GM10266 (cell line): Measurements from ENCODE around the gene YDJC.

ENCODE experiments used
- DNase-seq: peaks from one replicate; pipeline ENCODE4 v3.0.0; 2012; ENCODE audit errors: extremely low spot score
- TF ChIP-seq, protein P1 (sequence below): IDR thresholded peaks from 2 replicates; pipeline ENCODE4 v1.5.1; 2012; ENCODE audit warnings: mild to moderate bottlenecking, low read depth; ENCODE audit not compliant: control insufficient read depth, insufficient read depth; ENCODE audit errors: missing control alignments

Gene YDJC

GRCh38 chr22:21659864-21660525, 30.2 kb upstream of the YDJC start:
- DNase-seq, result no peak
- TF ChIP-seq, protein P1, sequence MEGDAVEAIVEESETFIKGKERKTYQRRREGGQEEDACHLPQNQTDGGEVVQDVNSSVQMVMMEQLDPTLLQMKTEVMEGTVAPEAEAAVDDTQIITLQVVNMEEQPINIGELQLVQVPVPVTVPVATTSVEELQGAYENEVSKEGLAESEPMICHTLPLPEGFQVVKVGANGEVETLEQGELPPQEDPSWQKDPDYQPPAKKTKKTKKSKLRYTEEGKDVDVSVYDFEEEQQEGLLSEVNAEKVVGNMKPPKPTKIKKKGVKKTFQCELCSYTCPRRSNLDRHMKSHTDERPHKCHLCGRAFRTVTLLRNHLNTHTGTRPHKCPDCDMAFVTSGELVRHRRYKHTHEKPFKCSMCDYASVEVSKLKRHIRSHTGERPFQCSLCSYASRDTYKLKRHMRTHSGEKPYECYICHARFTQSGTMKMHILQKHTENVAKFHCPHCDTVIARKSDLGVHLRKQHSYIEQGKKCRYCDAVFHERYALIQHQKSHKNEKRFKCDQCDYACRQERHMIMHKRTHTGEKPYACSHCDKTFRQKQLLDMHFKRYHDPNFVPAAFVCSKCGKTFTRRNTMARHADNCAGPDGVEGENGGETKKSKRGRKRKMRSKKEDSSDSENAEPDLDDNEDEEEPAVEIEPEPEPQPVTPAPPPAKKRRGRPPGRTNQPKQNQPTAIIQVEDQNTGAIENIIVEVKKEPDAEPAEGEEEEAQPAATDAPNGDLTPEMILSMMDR, result no peak

DNA sequence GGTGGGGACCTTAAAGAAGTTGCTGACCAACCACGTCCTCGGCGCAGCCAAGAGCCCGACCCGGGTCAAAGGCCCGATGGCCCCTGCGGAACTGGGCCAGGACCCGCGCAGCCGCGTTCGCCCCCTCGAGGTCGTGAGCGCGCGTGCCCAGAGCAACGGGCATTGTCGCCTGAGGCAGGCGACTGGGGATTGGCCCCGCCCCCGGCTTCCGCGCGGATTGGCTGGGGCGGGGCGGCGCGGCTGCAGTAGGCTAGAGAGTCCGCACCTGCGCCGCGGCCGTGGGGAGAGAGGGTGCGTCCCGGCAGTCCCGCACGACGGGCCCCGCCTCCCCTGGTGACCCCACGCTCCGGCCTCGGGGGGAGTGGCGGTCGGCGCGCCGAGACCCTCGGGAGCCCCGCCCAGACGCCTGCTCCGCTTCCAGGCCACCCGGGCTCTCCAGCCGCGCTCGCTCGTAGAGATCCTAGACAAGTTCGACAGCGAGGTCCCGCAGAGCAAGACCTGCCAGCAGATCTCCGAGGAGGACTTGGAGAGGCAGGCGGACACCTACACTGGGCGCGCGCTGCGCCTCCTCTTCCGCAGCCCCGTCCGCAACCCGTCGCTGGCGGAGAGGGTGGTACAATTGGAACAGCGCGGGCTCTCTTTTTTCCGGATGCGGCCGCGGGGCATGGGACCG, 27.7 kb upstream of the YDJC start:
- TF ChIP-seq, protein P1, result peak; percentile 30
- DNase-seq, result peak; percentile 96

- no peak for DNase-seq
- TF ChIP-seq, protein P1, result no peak
These were observed 27.2 kb upstream of the YDJC start for GRCh38 chr22:21657020-21657359.

DNA sequence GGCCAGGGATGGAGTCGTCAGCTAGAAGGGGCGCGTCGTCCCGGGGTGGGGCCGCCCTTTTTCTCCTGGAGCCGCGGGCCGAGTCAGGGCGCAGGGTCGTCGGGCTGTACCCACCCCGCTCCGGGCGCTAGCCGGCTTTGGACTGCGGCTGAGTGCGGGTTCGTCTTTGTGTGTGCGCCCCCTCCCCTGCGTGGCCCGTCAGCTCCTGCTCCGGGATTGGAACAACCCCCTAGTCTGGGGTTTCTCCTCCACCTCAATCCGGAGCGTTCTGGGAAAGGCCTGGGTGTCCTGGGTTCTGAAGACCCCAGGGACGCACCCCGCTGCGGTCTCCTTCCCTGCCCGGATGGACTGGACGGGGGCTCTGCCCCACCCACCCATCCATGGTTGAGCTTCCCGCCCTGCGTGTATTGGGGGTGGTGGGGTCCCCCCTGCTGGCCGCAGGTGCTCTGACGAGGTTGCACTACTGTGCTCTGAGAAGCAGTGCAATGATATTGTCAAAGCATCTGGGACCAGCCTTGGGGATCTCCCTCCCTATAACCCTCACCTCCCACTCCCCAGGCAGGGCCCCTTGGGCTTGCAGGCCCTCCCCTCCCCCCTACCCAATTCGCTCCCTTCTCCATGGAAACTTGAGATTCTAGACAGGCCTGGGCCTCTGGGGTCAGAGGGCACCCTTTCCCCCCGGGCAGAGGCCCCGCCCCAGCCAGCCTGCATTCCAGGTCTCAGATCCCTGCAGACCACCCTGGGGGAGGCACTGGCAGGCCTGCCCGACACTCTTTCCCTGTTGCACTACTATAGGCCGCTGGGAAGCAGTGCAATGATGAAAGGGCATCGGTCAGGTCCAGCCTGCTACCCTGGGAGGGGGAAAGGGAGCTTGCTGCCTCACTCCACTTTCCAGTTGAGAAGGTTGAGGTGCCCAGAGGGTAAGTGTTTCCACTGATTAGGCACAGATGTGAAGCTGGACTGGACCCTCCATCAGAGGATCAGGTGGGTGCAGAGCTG, 23.0 kb upstream of the YDJC start:
- no peak for DNase-seq
- TF ChIP-seq, protein P1, result no peak

GRCh38 chr22:21652010-21652546, 22.3 kb upstream of the YDJC start:
- DNase-seq, result peak; percentile 93
- TF ChIP-seq, protein P1, result no peak

- TF ChIP-seq, protein P1, result no peak
- no peak for DNase-seq
These were observed 21.7 kb upstream of the YDJC start for GRCh38 chr22:21651521-21652009.
